AG04450 (cell line): Measurements from ENCODE around the gene SCO2. TPM values are rescaled to one million over a fixed set of nuclear protein-coding genes. Genes with fewer than 3 reads are reported as not detected.
A peak's percentile ranks its signal among the peaks of the same experiment; 100 is the strongest.

Source experiments
- CTCF ChIA-PET: fragments of 300-600, 350-600 bp; formaldehyde crosslinking; extraction: SDS; loops from one replicate; lab custom pipeline; 2022; ENCODE audit warnings: antibody characterized with exemption, inconsistent platforms; lab: Charles Lee
- POLR2A ChIA-PET: fragments of 350-600 bp; formaldehyde crosslinking; extraction: SDS; loops from one replicate; lab custom pipeline; 2021; ENCODE audit warnings: antibody characterized with exemption, inconsistent platforms; lab: Yijun Ruan, JAX
- DNase-seq: peaks from one replicate; pipeline ENCODE4 v3.0.0-alpha.2; 2011; ENCODE audit warnings: low read depth, low spot score
- H3K27ac ChIP-seq: one replicate; pipeline ENCODE4 v1.5.1; 2012; ENCODE audit warnings: low read depth, low read length, control low read depth
- H3K27me3 ChIP-seq: one replicate; pipeline ENCODE4 v1.6.0; 2012; ENCODE audit warnings: low read length; ENCODE audit not compliant: control insufficient read depth, insufficient read depth
- H3K4me3 ChIP-seq: 2 replicates; pipeline ENCODE4 v1.5.1; 2011; ENCODE audit warnings: mild to moderate bottlenecking, low read depth, low read length, control low read depth
- H3K9me3 ChIP-seq: 2 replicates; pipeline ENCODE4 v1.5.1; 2012; ENCODE audit warnings: low read length; ENCODE audit not compliant: control insufficient read depth, insufficient read depth
- polyA plus RNA-seq: library from polyadenylated mRNA; depleted of rRNA; stranded (reverse); fragments of >200 nt; gene quantifications from 2 replicates; pipeline ENCODE4 v1.2.3, GENCODE V29; 2011
- TF ChIP-seq, protein P1 (sequence below): IDR thresholded peaks from 2 replicates; pipeline ENCODE4 v1.5.1; 2011; ENCODE audit warnings: low read depth, low read length, control low read depth, inconsistent platforms

The SCO2 gene
- polyA plus RNA-seq, 1 experiment = 0.15 TPM

DNA sequence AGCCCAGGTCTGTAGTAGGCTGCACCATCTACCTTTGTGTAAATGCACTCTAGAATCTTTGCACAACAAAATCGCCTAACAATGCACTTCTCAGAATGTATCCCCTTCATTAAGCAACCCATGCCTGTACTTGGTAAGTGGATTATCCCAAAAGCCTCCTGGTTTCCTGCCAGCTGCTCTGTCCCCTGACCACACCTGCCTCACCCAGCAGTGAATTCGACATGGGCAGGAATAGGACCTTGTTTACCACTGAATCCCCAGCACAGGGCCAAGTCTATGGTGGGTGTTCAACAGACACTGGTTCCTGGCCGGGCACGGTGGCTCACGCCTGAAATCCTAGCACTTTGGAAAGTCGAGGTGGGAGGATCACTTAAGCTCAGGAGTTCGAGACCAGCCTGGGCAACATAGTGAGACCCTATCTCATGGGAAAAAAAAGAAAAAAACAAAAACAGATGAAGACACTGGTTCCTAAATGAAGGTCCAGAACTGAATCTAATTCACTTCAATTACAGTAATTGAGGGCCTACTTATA lies 42.4 kb upstream of the SCO2 start:
- Histone ChIP-seq H3K4me3 (no peak overlapping the region), H3K27me3 (peaks cover 12% of the 10 kb centered on the region), H3K9me3 (no peaks in the 10 kb centered on the region; the same call in 1 of the 2 replicates), H3K27ac (no peak overlapping the region)
- DNase-seq = no peak
- TF ChIP-seq, protein P1, sequence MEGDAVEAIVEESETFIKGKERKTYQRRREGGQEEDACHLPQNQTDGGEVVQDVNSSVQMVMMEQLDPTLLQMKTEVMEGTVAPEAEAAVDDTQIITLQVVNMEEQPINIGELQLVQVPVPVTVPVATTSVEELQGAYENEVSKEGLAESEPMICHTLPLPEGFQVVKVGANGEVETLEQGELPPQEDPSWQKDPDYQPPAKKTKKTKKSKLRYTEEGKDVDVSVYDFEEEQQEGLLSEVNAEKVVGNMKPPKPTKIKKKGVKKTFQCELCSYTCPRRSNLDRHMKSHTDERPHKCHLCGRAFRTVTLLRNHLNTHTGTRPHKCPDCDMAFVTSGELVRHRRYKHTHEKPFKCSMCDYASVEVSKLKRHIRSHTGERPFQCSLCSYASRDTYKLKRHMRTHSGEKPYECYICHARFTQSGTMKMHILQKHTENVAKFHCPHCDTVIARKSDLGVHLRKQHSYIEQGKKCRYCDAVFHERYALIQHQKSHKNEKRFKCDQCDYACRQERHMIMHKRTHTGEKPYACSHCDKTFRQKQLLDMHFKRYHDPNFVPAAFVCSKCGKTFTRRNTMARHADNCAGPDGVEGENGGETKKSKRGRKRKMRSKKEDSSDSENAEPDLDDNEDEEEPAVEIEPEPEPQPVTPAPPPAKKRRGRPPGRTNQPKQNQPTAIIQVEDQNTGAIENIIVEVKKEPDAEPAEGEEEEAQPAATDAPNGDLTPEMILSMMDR = no peak
- ChIA-PET CTCF (no interaction called here), POLR2A (no interaction called here)

DNA sequence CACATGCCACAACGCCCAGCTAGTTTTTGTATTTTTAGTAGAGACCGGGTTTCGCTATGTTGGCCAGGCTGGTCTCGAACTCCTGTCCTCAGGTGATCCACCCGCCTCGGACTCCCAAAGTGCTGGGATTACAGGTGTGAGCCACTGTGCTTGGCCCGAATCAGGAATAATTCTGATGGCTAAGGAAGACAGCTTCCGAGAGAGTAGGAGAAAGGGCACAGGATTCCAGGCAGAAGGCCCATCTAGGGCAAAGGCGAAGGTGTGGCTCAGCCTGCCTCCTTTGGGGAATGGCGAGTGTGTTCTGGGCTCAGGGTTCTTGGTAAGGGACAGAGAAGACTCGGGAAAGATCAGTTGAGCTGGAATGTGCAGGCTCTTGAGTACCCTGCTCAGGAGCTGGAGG lies 38.9 kb upstream of the SCO2 start:
- Histone ChIP-seq H3K27me3 (peaks cover 14% of the 10 kb centered on the region), H3K9me3 (no peaks in the 10 kb centered on the region; the same call in 1 of the 2 replicates), H3K4me3 (no peak overlapping the region), H3K27ac (no peak overlapping the region)
- CTCF ChIA-PET = interaction anchor here (2.1 kb wide), 1 partner anchor 39 kb away, joined by 13 read pairs; the partner anchor contains the start of gene SCO2
- DNase-seq = no peak
- TF ChIP-seq, protein P1 = no peak
- POLR2A ChIA-PET = interaction anchor here (1.2 kb wide), 1 partner anchor 19 kb away, joined by 3 read pairs; no protein-coding TSS in a partner anchor

GRCh38 chr22:50563413-50564160 lies 38.2 kb upstream of the SCO2 start:
- H3K4me3 ChIP-seq = peak overlapping the region; percentile 70
- no peaks in the 10 kb centered on the region; the same call in 1 of the 2 replicates for H3K9me3 ChIP-seq
- ChIA-PET POLR2A (interaction anchor here (0.6 to 0.9 kb wide), 2 partner anchors 38 to 52 kb away, joined by 3 to 4 read pairs; no protein-coding TSS in a partner anchor), CTCF (interaction anchor here (0.6 to 2.1 kb wide), 26 partner anchors 9 to 206 kb away, joined by 3 to 27 read pairs (median 6); partner anchors contain the start of genes ARSA, CPT1B, KLHDC7B and LMF2)
- no peak for DNase-seq
- H3K27me3 ChIP-seq = peaks cover 18% of the 10 kb centered on the region
- H3K27ac ChIP-seq = no peak overlapping the region
- TF ChIP-seq, protein P1 = no peak

GRCh38 chr22:50562523-50563412 lies 37.4 kb upstream of the SCO2 start, which contains the start of gene SYCE3:
SYCE3 (minus strand) TSS chr22:50562919; CDS start chr22:50556405, 6,514 bp downstream.
- peak; percentile 50 for DNase-seq
- TF ChIP-seq, protein P1 = peak; percentile 78
- H3K9me3 ChIP-seq = no peaks in the 10 kb centered on the region; the same call in 1 of the 2 replicates
- ChIA-PET POLR2A (interaction anchor here (0.6 to 0.9 kb wide), 3 partner anchors 13 to 37 kb away, joined by 3 to 4 read pairs (median 4); partner anchors contain the start of gene SCO2), CTCF (interaction anchor here (0.6 to 2.1 kb wide), 27 partner anchors 9 to 205 kb away, joined by 3 to 27 read pairs (median 6); partner anchors contain the start of genes ARSA, CPT1B, KLHDC7B and LMF2)
- peaks cover 22% of the 10 kb centered on the region for H3K27me3 ChIP-seq
- H3K27ac ChIP-seq = no peak within 1 kb of the TSS
- H3K4me3 ChIP-seq = peak within 1 kb of the TSS; percentile 70
